GM19193 (cell line): ENCODE measurements around the gene CNOT2.

ENCODE experiments used
- POLR2A ChIP-seq: IDR thresholded peaks from 4 replicates; pipeline ENCODE4 v1.6.1; 2011; ENCODE audit not compliant: insufficient read depth, insufficient read length; ENCODE audit errors: extremely low read depth

Gene CNOT2, protein sequence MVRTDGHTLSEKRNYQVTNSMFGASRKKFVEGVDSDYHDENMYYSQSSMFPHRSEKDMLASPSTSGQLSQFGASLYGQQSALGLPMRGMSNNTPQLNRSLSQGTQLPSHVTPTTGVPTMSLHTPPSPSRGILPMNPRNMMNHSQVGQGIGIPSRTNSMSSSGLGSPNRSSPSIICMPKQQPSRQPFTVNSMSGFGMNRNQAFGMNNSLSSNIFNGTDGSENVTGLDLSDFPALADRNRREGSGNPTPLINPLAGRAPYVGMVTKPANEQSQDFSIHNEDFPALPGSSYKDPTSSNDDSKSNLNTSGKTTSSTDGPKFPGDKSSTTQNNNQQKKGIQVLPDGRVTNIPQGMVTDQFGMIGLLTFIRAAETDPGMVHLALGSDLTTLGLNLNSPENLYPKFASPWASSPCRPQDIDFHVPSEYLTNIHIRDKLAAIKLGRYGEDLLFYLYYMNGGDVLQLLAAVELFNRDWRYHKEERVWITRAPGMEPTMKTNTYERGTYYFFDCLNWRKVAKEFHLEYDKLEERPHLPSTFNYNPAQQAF

GRCh38 chr12:70242695-70243509, at the start of gene CNOT2:
Gene CNOT2, plus strand, starts transcription at chr12:70243433. Its CDS starts 34,794 bp downstream, at chr12:70278227.
- TF ChIP-seq POLR2A, result peak; percentile 72

DNA sequence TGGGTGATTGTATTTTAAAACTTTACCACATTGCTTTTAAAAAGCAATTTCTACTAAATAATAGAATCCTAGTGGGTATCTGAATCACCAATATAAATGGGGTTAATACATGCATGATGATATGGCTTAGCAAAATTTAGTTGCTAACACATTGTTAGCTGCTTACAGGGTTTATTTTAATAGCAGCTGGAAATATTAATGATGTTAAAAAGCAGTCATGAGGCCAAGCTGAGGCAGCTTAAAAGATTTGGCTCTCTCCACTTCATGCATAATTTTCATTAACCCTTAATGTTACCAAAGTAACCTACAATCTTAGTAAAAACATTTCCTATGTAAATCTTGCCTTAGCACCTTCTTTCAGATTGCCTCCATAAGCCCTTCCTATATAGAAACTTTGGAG, 49.2 kb upstream of the CNOT2 start:
- TF ChIP-seq POLR2A, result no peak

DNA sequence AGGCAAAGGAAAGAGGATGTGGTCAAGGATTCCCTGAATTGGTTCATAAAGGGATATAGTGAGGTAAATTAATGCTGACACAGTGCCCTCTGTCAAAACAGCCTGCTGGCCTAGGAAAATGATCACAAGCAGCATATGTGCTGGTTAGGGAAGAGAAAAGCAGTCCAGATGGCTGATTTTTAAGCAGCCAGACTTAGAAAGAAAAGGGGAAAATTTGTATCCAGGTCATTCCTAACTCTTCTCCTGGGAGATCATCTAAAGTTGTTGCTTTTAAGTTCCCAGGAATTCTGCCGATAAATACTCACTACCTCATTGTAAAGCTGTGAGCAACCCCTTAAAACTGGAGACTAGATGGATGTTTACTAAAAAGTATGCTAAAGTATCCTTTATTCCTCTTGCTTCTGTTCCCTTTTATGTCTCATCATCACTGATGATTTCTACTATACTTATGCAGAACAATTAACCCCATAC, 46.4 kb upstream of the CNOT2 start:
- no peak for TF ChIP-seq POLR2A

DNA sequence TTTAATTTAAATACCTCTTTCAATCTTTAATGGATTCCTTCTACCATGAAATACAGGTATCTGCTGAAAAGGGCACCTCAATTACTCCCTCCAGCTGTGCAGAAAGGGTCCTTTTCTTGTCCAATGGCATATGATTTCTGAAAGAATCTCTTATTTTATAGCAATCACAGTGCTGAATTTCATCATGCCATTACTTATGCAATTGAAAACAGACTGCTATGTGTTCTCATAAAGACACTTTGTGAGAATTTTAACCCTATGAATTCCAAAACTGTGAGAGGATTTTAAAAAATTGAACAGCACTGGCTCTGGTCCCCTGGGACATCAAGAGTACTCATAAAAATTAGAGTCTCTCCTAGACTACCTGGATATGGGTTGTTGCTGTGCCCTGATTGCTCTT, 45.9 kb upstream of the CNOT2 start:
- TF ChIP-seq POLR2A, result no peak

DNA sequence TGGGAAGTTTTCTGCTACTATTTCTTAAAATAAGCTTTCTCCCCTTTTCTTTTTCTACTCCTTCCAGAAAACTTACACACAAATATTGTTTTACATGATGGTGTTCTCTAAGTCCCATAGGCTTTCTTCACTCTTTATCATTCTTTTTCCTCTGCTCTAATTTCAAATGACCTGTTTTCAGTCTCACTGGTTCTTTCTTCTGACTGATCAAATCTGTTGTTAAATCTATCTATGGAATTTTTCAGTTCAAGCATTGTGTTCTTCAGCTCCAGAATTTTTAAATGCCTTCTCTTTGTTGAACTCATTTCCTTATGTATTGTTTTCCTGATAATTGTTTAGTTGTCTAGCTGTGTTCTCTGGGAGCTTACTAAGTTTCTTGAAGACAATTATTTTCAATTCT, 29.5 kb upstream of the CNOT2 start:
- no peak for TF ChIP-seq POLR2A

DNA sequence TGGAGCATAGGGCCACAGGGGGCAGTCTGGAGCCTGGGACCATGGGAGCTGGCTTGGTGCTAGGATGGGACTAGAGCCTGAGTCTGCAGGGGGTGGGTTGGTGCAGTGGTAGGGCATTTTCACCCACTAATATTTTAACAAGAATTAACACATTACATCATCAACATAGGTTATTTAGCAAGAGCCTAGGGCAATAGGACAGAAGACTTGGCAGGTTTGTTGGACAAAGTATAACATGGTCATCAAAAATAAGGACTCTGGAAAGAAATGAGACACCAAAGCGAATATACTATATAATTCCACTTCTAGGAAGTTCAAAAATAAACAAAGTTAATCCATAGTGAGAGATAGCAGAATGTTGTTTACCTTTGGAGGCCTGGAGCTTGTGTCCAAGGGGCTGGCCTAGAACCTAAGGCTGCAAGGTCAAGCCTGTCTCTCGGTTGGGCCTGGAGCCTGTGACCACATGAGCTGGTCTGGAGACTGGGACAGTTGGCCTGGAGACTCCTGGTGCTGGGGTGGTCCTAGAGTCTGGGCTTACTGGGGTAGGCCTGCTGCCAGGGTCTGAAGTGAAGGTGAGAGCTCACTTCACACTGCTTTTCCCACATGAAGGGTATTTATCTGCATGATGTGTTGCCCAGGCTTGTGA, 28.1 kb upstream of the CNOT2 start:
- no peak for TF ChIP-seq POLR2A

DNA sequence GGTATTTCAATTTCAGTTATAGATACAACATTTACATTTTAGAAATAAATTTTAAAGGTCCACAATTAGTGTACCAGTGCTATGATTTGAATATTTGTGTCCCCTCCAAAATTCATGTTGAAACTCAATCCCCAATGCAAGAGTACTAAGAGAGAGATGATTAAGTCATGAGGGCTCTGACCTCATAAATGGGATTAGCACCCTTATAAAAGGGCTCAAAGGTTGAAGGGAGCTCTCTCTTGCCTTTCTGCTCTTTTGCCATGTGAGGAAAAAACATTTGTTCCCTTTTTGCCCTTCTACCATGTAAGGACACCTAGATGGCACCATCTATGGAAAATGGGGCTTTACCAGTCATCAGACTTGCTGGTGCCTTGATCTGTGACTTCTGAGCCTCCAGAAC, 25.8 kb upstream of the CNOT2 start:
- TF ChIP-seq POLR2A, result no peak

- no peak for TF ChIP-seq POLR2A
These were observed 21.6 kb upstream of the CNOT2 start for GRCh38 chr12:70221626-70222025.

DNA sequence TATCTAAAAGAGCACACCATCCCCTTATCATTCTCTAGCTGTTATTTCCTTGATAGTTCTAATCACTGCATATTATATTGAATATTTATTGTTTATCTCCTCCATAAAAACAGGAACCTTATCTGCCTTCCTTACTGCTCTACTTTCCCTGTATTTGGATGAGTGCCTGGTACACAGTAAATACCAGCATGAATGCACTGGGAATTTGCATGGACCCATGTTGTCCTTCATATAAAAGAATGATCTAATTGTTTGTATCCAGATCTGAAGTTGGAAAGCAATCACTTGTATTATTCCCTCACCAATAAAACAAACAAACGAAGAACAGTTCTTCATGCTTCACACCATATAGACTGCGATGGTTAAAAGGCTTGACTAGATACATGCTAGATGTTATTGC, 15.3 kb upstream of the CNOT2 start:
- no peak for TF ChIP-seq POLR2A

GRCh38 chr12:70230934-70231606, 12.2 kb upstream of the CNOT2 start:
- no peak for TF ChIP-seq POLR2A

DNA sequence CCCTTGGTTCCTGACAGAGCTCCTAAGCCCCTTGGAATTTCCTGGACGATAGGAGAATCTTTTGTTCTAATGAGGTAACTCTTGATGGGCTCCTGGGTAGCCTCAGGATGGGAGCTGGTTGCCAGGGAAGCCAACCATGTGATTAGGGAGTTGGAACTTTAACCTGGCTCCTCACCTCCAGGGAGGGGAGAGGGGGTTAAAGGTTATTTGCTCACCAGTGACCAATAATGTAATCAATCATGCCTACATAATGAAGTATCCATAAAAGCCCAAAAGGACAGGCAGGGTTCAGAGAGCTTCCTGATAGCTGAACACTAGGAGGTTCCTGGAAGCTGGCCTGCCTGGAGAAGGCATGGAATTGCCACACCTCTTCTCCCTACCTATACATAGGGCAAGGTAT, 6.2 kb upstream of the CNOT2 start:
- TF ChIP-seq POLR2A, result no peak

- no peak for TF ChIP-seq POLR2A
These were observed 2.6 kb upstream of the CNOT2 start for GRCh38 chr12:70240673-70241072.

- no peak for TF ChIP-seq POLR2A
These were observed 1.4 kb upstream of the CNOT2 start for GRCh38 chr12:70241845-70242244.
